ENCODE measurements around the gene IPO4. TPM values are rescaled to one million over a fixed set of nuclear protein-coding genes. Genes with fewer than 3 reads are reported as not detected.

The IPO4 gene
- total and polyA plus RNA-seq, 2 of the 4 experiments (the other 2 are of a cell fraction) = 37.6 to 39.4 TPM

DNA sequence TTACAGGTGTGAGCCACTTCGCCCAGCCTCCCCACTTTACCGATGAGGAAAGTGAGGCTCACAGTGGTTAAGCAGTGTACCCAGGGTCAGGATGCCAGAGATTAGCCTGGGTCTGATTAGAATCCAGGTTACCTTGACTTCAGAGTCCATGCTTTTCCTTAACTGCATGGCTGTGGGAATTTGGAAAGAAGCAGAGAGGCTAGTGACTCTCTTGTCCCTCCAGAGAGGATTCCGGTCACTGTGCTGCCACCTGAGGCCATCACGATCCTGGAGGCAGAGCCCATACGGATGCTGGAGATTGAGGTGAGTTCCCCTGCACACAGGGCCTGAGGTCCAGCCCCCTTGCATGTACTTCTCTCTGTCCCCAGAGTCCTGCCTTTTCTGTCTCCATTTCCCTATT lies 12.0 kb downstream of the IPO4 start:
- no peak overlapping the region for H3K14ac ChIP-seq (replicated peaks; ENCODE audit: low read depth, low read length)
- no peak overlapping the region for H3K4me2 ChIP-seq (ENCODE audit: low read depth, low read length)
- no peak overlapping the region for H3K4me3 ChIP-seq (ENCODE audit: insufficient read depth, low read depth, low read length)
- no peaks in the 10 kb centered on the region for H4K20me1 ChIP-seq (ENCODE audit: insufficient read depth, low read length)
- H2AK9ac ChIP-seq (replicated peaks; ENCODE audit: low read depth, low read length, poor library complexity) = no peak overlapping the region
- dilution Hi-C loops (cut with HindIII; ENCODE audit: low sequenced_read_pairs, unreplicated experiment) = no loop called here
- H3K27ac ChIP-seq (ENCODE audit: insufficient read depth, low read length) = no peak overlapping the region
- BruUV-seq (replicated peaks) = no TSS peak
- no peak overlapping the region for H4K5ac ChIP-seq (ENCODE audit: low read depth, low read length)
- no peaks in the 10 kb centered on the region; a peak in 1 of 4 replicates for H3K79me1 ChIP-seq (ENCODE audit: low read depth in 1 of 2, low read length in 2 of 2)
- ChIA-PET POLR2A (ENCODE audit: unreplicated experiment) (no interaction called here), CTCF (interaction anchor here (0.7 kb wide), 1 partner anchor 15 kb away, joined by 3 read pairs; the partner anchor contains the start of gene IRF9)
- H2BK5ac ChIP-seq (ENCODE audit: low read depth, low read length, poor library complexity, severe bottlenecking) = no peak overlapping the region
- no peak overlapping the region for H2AK5ac ChIP-seq (ENCODE audit: low read depth, low read length)
- H4K91ac ChIP-seq (ENCODE audit: insufficient read depth, low read depth, low read length) = no peak overlapping the region
- no peak overlapping the region for H4K8ac ChIP-seq (ENCODE audit: low read depth in 2 of 2, low read length in 2 of 2)
- DNase-seq = no peak
- no peaks in the 10 kb centered on the region for H3K9me3 ChIP-seq (ENCODE audit: control insufficient read depth, insufficient read depth, low read length)
- H2AFZ ChIP-seq (replicated peaks; ENCODE audit: low read length, poor library complexity) = no peak overlapping the region
- H2BK20ac ChIP-seq (ENCODE audit: low read depth, low read length) = no peak overlapping the region
- no peaks in the 10 kb centered on the region for H3K9me1 ChIP-seq (ENCODE audit: insufficient read depth, low read length)
- H2BK15ac ChIP-seq (ENCODE audit: low read depth, low read length) = no peak overlapping the region
- no peak overlapping the region for H3K4ac ChIP-seq (ENCODE audit: low read depth, low read length)
- TF ChIP-seq, protein P1, sequence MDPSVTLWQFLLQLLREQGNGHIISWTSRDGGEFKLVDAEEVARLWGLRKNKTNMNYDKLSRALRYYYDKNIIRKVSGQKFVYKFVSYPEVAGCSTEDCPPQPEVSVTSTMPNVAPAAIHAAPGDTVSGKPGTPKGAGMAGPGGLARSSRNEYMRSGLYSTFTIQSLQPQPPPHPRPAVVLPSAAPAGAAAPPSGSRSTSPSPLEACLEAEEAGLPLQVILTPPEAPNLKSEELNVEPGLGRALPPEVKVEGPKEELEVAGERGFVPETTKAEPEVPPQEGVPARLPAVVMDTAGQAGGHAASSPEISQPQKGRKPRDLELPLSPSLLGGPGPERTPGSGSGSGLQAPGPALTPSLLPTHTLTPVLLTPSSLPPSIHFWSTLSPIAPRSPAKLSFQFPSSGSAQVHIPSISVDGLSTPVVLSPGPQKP (IDR thresholded peaks at IDR 0.05; ENCODE audit: borderline replicate concordance, low read depth, low read length) = no peak
- no peak for TF ChIP-seq MXI1 (IDR thresholded peaks at IDR 0.05; ENCODE audit: borderline replicate concordance, low read depth, low read length)
- TF ChIP-seq SMC3 (IDR thresholded peaks at IDR 0.05; ENCODE audit: low read depth, low read length) = no peak
- no peak for TF ChIP-seq POLR2A (IDR thresholded peaks at IDR 0.05; ENCODE audit: low read depth, low read length)
- TF ChIP-seq, protein P2, sequence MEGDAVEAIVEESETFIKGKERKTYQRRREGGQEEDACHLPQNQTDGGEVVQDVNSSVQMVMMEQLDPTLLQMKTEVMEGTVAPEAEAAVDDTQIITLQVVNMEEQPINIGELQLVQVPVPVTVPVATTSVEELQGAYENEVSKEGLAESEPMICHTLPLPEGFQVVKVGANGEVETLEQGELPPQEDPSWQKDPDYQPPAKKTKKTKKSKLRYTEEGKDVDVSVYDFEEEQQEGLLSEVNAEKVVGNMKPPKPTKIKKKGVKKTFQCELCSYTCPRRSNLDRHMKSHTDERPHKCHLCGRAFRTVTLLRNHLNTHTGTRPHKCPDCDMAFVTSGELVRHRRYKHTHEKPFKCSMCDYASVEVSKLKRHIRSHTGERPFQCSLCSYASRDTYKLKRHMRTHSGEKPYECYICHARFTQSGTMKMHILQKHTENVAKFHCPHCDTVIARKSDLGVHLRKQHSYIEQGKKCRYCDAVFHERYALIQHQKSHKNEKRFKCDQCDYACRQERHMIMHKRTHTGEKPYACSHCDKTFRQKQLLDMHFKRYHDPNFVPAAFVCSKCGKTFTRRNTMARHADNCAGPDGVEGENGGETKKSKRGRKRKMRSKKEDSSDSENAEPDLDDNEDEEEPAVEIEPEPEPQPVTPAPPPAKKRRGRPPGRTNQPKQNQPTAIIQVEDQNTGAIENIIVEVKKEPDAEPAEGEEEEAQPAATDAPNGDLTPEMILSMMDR (conservative IDR thresholded peaks at IDR 0.05; ENCODE audit: low read depth, low read length) = no peak
- no peak for TF ChIP-seq RFX5 (IDR thresholded peaks at IDR 0.05; ENCODE audit: low read depth, low read length)
- TF ChIP-seq NFE2L2 (IDR thresholded peaks at IDR 0.05; ENCODE audit: low read depth, low read length) = no peak
- H3K23ac ChIP-seq (ENCODE audit: low read depth, low read length) = no peak overlapping the region
- H3K36me3 ChIP-seq (ENCODE audit: control insufficient read depth, insufficient read depth, low read length) = peaks cover 55% of the 10 kb centered on the region
- H3K27me3 ChIP-seq (ENCODE audit: control insufficient read depth, insufficient read depth, low read length) = no peaks in the 10 kb centered on the region
- no peak overlapping the region for H3K18ac ChIP-seq (ENCODE audit: low read depth, low read length)
- ATAC-seq (ENCODE audit: low read depth) = no peak
- no peak overlapping the region for H3K9ac ChIP-seq (ENCODE audit: low read depth, low read length)
- 100% methylated on average over 4 of the region's 5 CpGs; no CpG with 5 or more reads in 1 of the 2 experiments for WGBS, 2 experiments (ENCODE audit: extremely low coverage in 2 of 2, insufficient read length in 1 of 2)
- intact Hi-C loops (cut with micrococcal nuclease) = no loop called here
- in situ Hi-C loops (cut with MboI; ENCODE audit: low sequenced_read_pairs) = no loop called here
- H3K56ac ChIP-seq (ENCODE audit: extremely low read depth, insufficient read depth, low read length) = no peak overlapping the region
- peaks cover 2% of the 10 kb centered on the region; the same call in 1 of the 2 replicates for H3K4me1 ChIP-seq (ENCODE audit: control insufficient read depth, insufficient read depth, low read length)
- no peak overlapping the region for H2BK120ac ChIP-seq (ENCODE audit: low read depth, low read length)
